KOPT-K1 (cell line): ENCODE measurements around the gene HECW1.

ENCODE experiments used
- H3K27ac ChIP-seq: fragments of 200-600 bp; sonication (generic); 2 replicates; pipeline ENCODE4 v1.5.1; 2016; ENCODE audit warnings: antibody characterized with exemption, mild to moderate bottlenecking, low read depth, low read length; ENCODE audit not compliant: poor library complexity, severe bottlenecking
- H3K36me3 ChIP-seq: fragments of 200-600 bp; sonication (generic); 2 replicates; pipeline ENCODE4 v1.5.1; 2017; ENCODE audit warnings: antibody characterized with exemption, mild to moderate bottlenecking, low read length, moderate library complexity; ENCODE audit not compliant: insufficient read depth
- H3K9me3 ChIP-seq: fragments of 200-600 bp; sonication (generic); 2 replicates; pipeline ENCODE4 v1.5.1; 2017; ENCODE audit warnings: antibody characterized with exemption, low read length, mild to moderate bottlenecking; ENCODE audit not compliant: insufficient read depth, poor library complexity, severe bottlenecking

Gene HECW1

DNA sequence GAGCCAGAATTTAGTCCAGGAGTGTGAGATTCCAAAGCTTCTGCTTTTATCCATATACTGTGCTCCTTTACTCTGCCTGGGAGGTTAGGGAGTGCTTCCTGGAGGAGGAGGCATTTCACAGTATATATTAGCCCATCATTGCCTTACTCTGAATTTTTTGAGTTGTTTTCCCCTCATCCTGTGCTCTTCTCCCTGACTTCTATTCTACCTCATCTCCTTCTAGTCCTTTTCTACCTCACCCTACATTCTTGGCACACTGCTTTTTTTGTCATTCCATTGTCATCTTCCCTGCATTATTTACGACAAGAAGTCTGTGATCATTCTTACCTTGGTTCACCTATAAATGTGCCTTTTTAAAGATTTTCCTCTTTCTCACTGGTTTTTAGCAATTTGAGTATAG lies 491.8 kb downstream of the HECW1 start:
- H3K36me3 ChIP-seq = peaks cover 91% of the 10 kb centered on the region
- H3K27ac ChIP-seq = no peak overlapping the region
- no peaks in the 10 kb centered on the region for H3K9me3 ChIP-seq

DNA sequence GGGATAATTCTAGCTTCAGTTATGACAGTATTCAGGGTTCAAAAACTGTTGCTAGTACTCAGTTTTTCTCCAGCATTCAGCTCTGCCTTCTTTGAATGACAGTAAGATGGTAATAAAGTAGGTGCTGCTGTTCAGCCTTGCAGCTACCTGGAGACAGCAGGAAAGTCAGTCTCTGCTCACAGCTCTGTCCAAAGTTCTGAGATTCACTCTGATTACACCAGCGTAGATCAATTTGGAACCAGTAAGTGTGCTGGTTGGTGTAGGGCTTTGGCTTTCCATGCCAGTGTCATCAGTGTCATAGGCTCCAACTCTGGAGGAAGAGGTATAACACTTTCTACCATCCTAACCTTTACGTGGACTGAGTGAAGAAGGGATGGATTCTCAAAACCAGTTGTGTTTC lies 496.6 kb downstream of the HECW1 start:
- no peaks in the 10 kb centered on the region for H3K9me3 ChIP-seq
- H3K27ac ChIP-seq = no peak overlapping the region
- peaks cover 98% of the 10 kb centered on the region for H3K36me3 ChIP-seq

DNA sequence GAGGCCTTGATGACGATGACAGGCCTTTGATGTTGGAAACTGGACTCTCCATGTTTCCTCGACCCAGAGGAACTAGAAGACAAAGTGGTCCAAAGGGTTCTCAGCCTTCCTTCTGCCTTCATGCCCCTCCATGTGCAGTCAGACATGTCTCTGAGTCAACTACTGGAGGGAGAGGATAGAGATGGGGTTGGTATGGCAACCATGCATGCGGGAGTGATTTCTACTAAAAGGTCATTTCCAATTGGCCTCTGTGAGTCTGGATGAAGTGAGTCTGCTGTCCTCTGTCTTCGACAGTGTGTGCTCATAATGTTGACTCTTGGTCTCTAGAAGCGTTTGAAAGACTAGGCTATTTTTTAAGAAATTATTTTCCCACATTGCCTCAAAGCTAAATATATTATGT lies 499.7 kb downstream of the HECW1 start:
- no peaks in the 10 kb centered on the region for H3K9me3 ChIP-seq
- H3K27ac ChIP-seq = no peak overlapping the region
- peaks cover 100% of the 10 kb centered on the region for H3K36me3 ChIP-seq

DNA sequence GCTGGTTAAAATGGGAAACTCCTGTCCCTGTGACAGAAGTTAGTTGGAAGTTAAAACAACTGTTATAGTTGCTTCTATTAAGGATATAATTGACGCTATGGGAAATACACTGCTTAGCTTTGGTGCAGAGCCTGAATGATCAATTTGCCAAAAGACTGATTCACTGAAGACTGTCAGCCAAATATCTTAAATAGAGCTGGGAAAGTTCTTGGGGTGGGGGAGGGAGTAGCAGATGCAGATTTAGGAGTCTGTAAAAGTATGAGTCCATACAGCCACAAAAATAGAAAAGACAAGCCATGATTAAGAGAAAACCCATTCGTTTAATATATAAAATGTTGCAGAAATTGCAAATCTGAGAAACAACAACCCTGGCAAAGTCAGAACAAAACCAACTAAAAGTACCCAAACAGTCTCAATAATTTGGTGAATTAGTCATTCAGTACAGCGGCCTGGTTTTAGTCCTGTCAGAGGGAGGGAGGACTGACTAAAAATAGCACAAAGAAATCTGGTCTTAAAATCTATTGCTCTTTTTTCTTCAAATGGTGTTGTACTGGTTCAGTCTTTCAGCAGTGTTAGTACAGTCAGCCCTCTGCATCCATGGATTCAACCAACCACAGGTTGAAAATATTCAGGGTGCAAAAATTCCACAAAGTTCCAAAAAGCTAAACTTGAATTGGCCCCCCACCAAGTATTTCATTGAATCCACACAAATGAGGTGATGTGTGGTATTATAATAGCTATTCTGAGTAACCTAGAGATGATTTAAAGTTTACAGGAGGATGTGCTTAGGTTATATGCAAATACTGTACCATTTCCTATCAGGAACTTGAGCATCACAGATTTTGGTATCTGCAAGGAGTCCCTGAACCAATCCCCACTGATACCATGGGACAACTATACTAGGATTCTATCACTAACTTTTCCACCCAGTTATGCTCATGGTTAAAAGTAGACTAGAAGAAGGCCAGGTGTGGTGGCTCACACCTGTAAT lies 500.4 kb downstream of the HECW1 start:
- Histone ChIP-seq H3K27ac (no peak overlapping the region), H3K9me3 (no peaks in the 10 kb centered on the region), H3K36me3 (peaks cover 100% of the 10 kb centered on the region)
